Keratinocyte (primary cell): Measurements from ENCODE around the gene NRROS.

Experiments used
- EZH2 ChIP-seq: IDR thresholded peaks from one replicate; pipeline ENCODE4 v1.6.1; 2012; ENCODE audit warnings: inconsistent platforms, mild to moderate bottlenecking, low read length, moderate library complexity
- TF ChIP-seq, protein P1 (sequence below), 3 experiments: IDR thresholded peaks in 1 of 3; conservative IDR thresholded peaks in 1 of 3; optimal IDR thresholded peaks in 1 of 3; 2 replicates in 2 of 3; 3 replicates in 1 of 3; pipeline versions ENCODE3 to v1.5.1; 2011; ENCODE audit warnings: low read length in 3 of 3, mild to moderate bottlenecking in 3 of 3, moderate library complexity in 2 of 3, control low read depth in 1 of 3, inconsistent platforms in 1 of 3; ENCODE audit not compliant: insufficient read depth in 2 of 3; ENCODE audit errors: extremely low read depth in 1 of 3

DNA sequence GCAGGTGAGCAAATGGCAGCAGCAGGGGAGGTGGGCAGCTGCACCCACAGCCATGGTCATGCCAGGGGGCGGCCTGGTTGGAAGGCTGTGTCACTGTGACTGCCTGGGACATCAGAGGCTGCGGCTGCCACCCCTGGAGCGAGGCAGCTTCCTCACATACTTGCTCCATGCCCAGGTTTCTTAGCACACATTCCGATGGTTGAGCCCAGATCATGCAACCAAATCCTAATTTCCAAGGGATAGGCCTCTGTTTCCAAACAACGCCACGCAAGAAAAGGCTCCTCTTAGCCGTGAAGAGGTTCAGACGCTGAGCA is 11.6 kb upstream of the NRROS start:
- TF ChIP-seq, protein P1, sequence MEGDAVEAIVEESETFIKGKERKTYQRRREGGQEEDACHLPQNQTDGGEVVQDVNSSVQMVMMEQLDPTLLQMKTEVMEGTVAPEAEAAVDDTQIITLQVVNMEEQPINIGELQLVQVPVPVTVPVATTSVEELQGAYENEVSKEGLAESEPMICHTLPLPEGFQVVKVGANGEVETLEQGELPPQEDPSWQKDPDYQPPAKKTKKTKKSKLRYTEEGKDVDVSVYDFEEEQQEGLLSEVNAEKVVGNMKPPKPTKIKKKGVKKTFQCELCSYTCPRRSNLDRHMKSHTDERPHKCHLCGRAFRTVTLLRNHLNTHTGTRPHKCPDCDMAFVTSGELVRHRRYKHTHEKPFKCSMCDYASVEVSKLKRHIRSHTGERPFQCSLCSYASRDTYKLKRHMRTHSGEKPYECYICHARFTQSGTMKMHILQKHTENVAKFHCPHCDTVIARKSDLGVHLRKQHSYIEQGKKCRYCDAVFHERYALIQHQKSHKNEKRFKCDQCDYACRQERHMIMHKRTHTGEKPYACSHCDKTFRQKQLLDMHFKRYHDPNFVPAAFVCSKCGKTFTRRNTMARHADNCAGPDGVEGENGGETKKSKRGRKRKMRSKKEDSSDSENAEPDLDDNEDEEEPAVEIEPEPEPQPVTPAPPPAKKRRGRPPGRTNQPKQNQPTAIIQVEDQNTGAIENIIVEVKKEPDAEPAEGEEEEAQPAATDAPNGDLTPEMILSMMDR (optimal IDR thresholded peaks at IDR 0.05 in 1 of 3, IDR thresholded peaks at IDR 0.05 in 1 of 3, conservative IDR thresholded peaks at IDR 0.05 in 1 of 3; ENCODE audit: extremely low read depth in 1 of 3, insufficient read depth in 2 of 3, low read length in 3 of 3): no peak
- no peak for TF ChIP-seq EZH2
